ENCODE results near the gene MAN2B2.
A peak's percentile ranks its signal among the peaks of the same experiment; 100 is the strongest.
"Not testable (repeated sequence)": the region's sequence is repeated elsewhere in the genome, so short reads cannot be mapped to it uniquely, and the experiment has no call there.

MAN2B2 gene

GRCh38 chr4:6619466-6620255 lies 44.7 kb downstream of the MAN2B2 start:
- DNase-seq, result no peak

DNA sequence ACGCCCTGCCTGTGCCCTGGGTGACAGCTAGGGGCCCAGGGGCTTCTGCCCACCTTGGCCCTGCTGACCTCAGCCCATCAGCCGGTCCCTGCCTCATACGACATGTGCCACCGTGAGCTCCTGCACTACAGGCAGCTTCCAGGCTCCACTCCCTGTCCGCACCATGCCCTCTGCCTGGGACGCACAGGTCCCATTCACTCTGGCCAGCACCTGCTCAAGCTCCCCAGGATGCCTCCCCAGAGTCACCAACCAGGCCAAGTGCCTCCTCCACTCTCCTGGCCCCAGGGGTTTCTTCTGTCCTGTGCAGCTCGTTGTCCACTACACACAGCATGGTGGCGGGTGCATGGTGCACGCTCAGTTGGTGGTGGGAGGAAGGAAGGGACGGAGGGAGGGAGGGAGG lies 45.3 kb downstream of the MAN2B2 start:
- no peak for DNase-seq

- no peak for DNase-seq
Measured at GRCh38 chr4:6620891-6621555, 46.0 kb downstream of the MAN2B2 start.

DNA sequence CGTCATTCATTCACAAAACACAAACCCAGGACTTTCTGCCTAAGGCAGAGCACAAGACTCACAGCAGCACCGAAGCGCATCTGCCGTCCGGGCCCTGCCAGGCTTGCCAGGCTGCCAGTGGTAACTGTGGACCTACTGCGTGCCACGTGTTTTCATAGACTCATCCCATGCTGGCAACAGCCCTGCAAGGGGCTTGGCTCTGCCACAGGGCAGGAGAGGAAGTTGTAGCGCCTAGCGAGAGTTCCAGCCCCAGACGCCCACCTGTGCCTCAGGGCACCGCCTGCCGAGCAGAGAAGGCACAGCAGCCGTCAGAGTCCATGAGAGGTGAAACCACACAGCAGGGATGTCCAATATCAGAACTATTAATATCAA lies 46.6 kb downstream of the MAN2B2 start:
- DNase-seq, result no peak

DNA sequence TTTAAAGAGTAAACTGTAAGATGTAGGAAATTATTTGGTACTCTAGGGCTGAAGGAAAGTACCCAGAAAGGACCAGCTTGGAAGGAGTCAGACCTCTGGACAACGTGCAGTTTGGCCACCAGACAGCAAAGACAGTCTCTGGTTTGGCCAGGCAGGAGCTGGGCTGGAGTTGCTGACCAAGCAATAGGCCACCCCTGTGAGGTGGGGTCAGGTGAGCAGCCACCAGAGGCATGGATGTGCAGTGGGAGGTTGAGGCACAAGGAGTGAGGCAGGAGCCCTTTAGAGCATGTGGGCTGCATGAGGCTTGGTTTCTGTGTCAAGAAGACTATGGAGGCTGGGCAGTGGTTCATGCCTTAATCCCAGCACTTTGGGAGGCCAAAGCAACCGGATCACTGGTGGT lies 47.8 kb downstream of the MAN2B2 start:
- DNase-seq, result no peak

- no peak for DNase-seq
Measured at GRCh38 chr4:6625256-6625655, 50.3 kb downstream of the MAN2B2 start.

DNA sequence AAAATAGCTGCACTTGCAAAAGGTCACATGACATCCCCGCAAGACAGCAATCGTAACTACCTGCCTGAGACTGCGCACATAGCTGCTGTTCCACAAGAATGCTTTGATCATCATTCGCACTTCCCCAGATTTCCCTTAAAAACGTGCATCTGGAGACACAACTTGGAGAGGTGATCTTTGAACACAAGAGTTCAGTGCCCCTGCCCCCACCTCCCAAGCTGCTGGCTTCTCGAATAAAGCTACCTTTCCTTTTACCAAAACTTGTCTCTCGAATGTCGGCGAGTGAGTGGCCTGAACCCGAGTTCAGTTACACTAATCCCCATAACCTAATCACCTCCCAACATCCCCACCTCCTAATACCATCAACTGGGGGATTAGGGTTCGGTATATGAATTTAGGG lies 51.1 kb downstream of the MAN2B2 start:
- DNase-seq, result no peak

DNA sequence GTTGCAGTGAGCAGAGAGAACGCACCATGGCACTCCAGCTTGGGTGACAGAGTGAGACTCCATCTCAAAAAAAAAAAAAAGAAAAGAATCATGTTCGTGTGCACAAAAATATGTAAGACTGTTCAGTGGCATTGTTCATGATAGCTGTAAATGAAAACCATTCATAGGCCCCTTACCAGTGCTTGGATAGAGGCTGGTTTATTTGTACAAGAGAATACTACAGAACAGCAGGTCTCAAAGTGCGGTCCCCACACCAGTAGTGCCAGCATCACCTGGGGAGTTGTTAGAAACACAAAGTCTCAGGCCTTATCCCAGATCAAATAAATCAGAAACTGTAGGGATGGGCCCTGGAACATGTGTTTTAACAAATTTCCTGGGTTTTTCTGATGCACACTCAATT lies 52.8 kb downstream of the MAN2B2 start:
- DNase-seq, result no peak

- DNase-seq, result not testable (repeated sequence)
Measured at GRCh38 chr4:6628484-6628883, 53.5 kb downstream of the MAN2B2 start.

DNA sequence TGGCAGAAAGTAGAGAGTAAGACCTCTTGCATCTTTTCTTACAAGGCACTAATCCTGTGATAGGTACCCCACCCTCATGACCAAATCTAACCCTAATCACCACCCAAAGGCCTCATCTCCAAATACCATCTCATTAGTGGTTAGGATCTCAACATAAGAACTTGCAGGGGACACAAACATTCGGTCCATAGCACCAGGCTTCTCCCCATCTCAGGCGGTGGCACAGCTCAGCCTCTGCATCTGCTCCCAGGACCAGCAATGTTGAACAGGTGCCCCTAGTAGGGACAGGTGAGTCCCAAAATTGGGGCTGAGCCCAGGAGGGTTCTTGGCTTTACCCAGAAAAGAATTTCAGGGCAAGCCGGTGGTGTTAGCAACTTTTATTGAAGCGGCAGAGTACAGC lies 57.1 kb downstream of the MAN2B2 start:
- no peak for DNase-seq

DNA sequence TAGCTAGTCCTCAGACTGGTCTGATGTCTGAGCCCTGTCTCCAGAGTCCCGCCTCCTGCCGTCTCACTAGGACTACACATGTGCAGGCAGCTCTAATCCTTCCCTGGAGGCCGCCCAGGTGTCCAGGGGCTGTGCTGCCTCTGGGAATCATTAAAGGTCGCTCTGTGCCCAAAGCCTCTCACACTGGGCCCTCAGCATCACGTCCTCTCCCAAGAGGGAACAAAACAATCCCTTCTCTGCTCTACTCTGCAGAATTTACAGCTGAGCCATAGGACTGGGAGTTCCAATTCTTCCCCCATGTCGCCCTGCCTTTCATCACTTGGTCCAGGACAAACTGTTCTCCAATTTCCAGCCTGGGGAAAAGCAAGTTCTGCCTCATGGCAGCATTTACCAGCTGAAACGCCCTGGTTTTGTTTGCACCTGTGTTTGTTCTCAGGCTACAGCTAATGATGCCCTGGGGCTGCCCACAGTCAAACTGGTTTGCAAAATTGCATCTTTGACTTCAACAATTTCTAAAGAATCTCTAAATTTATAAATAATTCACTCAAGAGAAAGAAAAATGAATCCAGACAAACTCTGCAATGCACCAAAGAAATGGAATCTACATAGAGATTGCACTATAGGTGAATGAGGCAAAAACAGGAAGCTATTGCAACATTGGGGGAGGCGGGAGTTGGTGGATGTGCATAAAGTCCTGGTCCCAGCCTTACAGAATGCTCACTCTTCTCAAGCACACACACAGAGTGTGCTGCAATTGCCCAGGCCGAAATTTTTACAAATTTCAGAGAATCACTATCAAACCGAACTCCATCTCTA lies 58.3 kb downstream of the MAN2B2 start:
- no peak for DNase-seq

DNA sequence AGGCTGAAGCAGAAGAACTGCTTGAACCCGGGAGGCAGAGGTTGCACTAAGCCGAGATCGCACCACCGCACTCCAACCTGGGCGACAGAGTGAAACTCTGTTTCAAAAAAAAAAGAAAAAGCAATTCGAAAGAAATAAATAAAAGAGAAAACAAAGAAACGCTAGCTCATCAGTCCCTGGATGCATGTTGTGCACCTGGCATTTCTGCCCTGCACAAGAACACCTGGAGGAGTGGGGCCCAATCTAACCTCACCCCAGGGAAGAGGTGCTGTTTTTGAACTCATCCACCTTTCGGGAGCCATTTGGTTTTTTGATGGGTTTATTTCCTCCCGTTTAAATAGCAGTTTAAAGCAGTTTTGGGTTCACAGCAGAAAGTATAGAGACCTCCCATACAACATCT lies 59.8 kb downstream of the MAN2B2 start:
- DNase-seq, result no peak

DNA sequence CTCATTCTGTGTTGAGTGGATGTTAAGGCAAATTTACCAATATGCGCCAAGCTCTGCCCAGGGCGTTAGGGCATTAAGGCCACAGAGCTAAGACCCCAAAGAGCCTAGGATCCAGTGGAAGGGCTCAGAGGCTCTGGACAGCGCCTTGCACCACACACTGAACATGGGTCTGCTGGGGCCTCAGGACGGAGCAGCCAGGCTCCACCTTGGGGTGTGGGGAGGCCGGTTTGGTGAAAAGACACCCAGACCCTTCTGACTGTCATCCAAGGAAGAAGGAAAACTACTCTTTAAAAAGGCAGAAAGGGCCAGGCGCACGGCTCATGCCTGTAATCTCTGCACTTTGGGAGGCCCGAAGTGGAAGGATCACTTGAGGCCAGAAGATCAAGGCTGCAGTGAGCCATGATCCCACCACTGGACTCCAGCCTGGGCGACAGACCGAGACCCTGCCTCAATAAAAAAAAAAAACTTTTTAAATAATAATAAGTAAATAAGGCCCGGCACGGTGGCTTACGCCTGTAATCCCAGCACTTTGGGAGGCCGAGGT lies 64.2 kb downstream of the MAN2B2 start:
- no peak for DNase-seq

DNA sequence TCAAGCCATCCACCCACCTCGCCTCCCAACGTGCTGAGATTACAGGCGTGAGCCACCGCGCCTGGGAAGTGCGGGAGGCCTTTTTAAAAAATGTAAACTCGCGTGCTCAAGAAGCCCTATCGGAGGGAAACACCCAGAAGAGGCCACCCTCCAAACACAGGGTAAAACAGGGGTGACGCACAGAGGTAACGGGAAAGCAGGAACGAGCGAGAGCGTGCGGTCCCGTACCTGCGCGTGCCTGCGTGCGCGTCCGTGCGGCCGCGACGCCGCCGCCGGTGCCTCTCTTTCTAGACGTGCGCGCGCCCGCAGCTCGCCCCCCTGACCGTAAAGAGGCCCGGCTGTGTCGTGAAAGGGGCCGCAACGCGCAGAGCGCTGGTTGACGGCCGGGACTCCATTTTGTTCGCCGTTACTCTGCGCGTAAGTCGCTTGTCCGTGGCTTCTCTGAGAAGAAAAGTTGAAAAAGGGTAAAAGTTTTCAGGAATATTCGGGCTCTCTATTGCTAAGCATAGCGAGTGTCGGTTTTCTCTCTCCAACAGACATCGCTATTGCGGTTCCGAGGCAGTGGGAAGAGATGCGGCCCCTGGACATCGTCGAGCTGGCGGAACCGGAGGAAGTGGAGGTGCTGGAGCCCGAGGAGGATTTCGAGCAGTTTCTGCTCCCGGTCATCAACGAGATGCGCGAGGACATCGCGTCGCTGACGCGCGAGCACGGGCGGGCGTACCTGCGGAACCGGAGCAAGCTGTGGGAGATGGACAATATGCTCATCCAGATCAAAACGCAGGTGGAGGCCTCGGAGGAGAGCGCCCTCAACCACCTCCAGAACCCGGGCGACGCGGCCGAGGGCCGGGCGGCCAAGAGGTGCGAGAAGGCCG lies 65.5 kb downstream of the MAN2B2 start, which contains the start of gene MRFAP1:
MRFAP1 (plus strand) TSS at position 394 of the 872 bp plus-strand sequence; CDS start at position 572, 178 bp downstream.
- peak; percentile 60 for DNase-seq

- no peak for DNase-seq
Measured at GRCh38 chr4:6641164-6641970, 66.4 kb downstream of the MAN2B2 start.

DNA sequence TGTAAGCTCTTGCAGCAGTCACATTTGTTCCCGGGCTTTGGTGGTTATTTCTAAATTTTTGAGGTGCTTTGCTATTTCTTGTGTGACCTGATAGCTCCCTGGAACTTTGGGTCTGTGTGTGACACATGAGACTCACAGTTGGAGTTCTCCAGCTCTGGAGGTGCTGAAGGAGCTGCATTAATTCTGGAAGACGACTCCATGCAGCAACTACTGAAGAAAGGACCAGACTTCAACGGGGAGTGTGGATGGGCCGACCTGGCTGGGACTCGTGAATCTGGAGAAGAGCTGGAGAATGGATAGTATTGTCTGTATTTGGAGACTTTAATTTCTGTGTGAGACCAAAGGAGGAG lies 67.0 kb downstream of the MAN2B2 start:
- DNase-seq, result no peak

DNA sequence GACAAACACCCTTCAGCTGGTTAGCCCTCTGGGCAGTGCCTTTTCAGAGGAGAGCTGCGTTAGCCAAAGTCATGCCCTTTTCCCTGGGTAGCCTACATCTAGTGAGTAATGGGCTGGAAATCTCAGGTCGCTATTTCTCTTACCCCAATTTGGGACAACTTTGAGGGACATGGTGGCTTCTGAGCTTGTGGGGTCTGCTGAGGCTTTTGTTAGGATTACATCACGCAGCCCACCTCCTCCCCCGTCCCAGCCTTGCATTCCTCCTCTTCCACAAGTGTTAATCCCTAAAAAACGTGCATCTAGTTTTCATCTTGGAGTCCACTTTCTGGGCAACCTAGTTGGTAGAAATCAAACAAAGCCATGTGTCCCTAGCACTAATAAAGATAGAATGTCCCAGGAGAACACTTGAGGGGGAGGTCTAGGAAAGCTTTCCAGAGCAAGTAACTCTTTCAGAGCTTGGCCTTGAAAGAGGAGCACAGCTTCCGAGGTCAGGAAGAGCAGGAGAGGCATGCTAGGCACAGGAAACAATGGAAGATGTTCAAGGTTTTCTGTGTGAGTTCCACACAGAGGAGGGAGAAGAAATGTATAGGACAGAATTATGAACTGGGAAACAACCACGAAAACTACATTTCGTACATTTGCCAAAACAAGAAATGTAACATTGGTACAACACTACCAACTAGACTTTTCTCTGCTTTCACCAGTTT lies 68.3 kb downstream of the MAN2B2 start:
- no peak for DNase-seq

- no peak for DNase-seq
Measured at GRCh38 chr4:6644792-6645530, 70.0 kb downstream of the MAN2B2 start.

GRCh38 chr4:6647169-6647568 lies 72.2 kb downstream of the MAN2B2 start:
- no peak for DNase-seq

DNA sequence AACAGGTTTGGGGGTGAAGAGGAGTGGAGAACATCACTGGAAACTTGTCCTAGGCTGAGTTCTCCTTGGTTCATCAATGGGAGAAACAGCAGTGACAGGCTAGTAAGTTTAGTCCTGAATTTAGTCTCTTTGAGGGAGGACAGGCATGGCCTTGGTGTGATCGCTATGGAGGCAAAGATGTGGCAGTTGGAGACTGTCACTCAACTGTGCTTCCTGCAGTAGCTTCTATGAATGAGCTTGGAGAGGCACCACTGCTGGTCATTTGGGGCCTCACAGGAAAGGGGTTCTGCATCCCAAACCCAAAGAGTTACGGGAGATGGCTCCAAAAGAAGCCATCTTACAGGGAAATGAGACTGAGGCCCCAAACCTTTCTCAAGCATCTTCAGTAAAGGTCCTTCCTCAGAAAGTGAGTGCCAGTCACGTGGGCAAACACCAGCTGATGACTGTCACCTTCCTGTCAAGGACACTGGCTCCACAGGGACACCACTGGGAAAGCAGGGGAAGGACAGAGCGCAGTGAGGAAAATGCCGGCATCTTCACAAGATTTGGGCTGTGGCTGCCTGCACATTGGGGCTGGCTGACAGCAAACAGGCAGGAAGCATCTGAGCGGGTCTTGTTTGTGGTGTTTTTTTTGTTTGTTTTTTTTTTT lies 72.7 kb downstream of the MAN2B2 start:
- no peak for DNase-seq
